Skin of body (tissue), 2 donors: ENCODE data around the gene PKN1. TPM values are rescaled to one million over a fixed set of nuclear protein-coding genes. Genes with fewer than 3 reads are reported as not detected.
A peak's percentile ranks its signal among the peaks of the same experiment; 100 is the strongest.
"Not testable (repeated sequence)": the region's sequence is repeated elsewhere in the genome, so short reads cannot be mapped to it uniquely, and the experiment has no call there.

Source experiments
- DNase-seq: peaks from one replicate; lab custom pipeline; 2025; lab: John Stamatoyannopoulos, UW
- total RNA-seq: library from RNA; depleted of rRNA; stranded (reverse); fragments of >200 nt; gene quantifications from one replicate; pipeline ENCODE4 v1.2.3, GENCODE V29; 2014

The PKN1 gene
- total RNA-seq, 1 donor from 2014 or later, result 32.3 TPM

DNA sequence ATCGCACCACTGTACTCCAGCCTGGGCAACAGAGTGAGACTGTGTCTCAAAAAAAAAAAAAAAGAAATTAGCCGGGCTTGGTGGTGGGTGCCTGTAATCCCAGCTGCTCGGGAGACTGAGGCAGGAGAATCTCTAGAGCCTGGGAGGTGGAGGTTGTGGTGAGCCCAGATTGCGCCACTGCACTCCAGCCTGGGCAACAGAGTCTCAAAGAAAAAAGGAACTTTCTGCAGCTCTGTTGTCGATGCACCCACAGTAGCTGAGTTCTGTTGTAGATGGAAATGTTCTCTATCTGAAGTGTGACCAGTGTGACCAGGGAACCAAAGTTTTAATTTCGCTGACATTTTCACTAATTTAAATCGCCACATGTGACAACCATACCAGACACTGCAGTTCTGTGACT is 29.3 kb downstream of the PKN1 start:
- not testable (repeated sequence) for DNase-seq

DNA sequence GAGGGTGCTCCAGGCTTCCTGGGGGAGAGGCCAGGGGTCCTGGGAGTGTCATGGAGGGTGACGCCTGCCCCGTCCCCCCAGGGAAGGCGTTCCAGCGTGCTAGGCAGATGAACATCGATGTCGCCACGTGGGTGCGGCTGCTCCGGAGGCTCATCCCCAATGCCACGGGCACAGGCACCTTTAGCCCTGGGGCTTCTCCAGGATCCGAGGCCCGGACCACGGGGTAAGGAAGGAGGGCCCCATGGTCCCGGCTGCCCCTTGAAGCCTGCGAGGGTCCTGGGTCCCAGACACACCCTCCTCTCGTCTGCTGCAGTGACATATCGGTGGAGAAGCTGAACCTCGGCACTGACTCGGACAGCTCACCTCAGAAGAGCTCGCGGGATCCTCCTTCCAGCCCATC is 30.6 kb downstream of the PKN1 start:
- DNase-seq, result no peak

DNA sequence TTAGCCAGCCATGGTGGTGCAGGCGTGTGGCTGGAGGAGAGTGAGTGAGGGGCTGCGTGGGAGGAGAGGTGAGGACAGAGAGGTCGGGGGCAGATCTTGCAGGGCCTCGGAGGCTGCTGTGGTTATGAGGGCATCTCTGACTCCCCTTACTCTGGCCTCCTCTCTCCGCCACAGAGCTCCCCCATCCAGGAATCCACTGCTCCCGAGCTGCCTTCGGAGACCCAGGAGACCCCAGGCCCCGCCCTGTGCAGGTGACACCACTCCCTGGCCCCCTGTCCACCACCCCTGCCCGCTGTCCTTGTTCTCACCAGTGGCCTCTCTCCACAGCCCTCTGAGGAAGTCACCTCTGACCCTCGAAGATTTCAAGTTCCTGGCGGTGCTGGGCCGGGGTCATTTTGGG is 34.3 kb downstream of the PKN1 start:
- DNase-seq, result no peak

DNA sequence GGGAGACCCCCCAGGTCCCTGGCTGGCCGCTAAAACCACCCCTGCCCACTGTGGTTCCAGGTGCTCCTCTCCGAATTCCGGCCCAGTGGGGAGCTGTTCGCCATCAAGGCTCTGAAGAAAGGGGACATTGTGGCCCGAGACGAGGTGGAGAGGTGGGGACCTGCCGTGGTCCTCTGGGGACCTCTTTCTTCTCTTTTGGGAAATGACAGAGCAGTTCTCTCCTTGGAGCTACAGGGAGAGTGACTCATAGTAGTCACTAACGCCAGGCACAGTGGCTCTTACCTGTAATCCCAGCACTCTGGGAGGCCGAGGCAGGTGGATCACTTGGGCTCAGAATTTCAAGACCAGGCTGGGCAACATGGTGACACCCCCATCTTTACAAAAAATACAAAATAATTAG is 34.7 kb downstream of the PKN1 start:
- no peak for DNase-seq

DNA sequence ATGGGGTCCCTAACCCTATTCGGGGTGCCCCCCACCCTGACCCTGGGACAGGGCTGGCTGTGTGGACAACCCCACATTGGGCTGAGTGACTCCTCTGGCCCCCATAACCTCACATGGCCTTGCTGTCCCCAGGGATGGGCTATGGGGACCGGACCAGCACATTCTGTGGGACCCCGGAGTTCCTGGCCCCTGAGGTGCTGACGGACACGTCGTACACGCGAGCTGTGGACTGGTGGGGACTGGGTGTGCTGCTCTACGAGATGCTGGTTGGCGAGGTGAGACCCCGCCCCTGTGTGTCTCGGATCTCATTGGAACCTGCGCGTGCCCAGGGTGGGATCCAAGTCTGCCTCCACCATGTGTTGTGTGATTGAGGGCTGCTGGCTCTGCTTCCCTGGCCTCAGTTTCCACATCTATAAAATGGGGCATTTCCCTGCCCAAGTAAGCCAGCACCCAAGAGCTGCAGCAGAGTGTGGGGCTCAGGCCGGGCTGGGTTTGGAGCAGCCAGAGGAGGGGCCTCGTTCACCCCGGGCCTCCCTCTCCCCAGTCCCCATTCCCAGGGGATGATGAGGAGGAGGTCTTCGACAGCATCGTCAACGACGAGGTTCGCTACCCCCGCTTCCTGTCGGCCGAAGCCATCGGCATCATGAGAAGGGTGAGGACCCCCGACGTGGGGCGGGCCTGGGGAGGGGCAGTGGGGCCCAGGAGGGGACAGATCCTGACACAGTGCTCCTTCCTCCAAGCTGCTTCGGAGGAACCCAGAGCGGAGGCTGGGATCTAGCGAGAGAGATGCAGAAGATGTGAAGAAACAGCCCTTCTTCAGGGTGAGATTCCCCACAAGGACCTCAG is 37.1 kb downstream of the PKN1 start:
- no peak for DNase-seq

DNA sequence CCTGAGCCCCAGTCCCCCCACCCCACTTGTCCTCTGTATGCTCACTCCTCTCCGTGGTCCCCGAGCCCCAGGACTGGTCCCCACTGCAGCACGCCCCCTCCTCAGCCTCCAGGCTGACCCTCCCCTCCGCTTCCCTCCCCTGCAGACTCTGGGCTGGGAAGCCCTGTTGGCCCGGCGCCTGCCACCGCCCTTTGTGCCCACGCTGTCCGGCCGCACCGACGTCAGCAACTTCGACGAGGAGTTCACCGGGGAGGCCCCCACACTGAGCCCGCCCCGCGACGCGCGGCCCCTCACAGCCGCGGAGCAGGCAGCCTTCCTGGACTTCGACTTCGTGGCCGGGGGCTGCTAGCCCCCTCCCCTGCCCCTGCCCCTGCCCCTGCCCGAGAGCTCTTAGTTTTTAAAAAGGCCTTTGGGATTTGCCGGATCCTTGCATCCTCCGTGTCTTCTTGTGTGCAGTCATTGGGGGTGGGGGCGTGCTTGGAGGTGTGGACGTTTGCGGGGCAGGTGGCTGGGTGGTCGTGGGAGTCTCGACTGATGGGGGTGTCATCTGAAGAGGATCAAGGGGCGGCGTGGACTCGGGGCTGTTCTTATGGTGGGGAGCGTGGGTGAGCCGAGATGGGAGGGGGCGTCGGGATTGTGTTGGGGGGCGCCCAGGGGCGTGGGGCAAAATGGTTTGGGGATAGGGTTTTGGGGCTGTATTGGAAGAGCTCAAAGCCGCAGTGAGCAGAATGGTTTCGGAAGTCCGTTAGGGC is 38.5 kb downstream of the PKN1 start:
- no peak for DNase-seq

DNA sequence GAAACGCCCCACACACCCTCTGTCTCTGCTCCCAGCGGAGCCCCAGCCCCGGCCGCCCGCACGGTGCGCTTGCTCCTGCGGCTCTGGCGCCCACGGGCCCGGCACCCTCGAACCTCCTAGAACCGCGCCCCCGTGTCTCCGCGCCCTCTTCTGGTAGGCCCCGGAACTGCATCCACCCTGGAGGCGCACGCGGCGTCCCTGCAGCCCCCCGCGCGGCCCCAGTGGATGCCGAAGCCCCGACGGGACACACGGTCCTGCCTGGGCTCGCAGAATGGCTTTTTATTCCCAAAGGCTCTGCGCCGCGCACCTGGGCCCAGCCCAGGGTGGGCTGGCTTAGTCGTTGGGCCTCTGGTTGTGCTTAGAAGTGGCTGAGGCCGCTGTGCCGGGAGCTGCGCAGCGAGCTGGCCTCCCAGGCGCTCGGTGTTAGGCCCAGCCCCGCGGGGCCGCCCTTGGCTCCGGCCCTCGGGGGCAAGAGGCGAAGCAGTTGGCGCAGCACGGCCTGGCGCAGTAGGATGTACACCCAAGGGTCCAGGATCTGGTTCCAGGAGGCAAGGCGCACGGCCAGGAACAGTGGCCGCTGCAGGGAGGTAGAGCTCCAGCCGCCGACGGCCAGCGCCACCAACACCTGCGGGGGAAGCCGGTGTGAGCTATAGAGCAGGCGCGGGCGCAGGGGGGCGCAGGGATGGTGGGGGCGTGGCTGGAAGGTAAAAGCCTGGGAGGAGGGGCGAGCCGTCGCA is 39.3 kb downstream of the PKN1 start:
- peak; percentile 22 for DNase-seq

DNA sequence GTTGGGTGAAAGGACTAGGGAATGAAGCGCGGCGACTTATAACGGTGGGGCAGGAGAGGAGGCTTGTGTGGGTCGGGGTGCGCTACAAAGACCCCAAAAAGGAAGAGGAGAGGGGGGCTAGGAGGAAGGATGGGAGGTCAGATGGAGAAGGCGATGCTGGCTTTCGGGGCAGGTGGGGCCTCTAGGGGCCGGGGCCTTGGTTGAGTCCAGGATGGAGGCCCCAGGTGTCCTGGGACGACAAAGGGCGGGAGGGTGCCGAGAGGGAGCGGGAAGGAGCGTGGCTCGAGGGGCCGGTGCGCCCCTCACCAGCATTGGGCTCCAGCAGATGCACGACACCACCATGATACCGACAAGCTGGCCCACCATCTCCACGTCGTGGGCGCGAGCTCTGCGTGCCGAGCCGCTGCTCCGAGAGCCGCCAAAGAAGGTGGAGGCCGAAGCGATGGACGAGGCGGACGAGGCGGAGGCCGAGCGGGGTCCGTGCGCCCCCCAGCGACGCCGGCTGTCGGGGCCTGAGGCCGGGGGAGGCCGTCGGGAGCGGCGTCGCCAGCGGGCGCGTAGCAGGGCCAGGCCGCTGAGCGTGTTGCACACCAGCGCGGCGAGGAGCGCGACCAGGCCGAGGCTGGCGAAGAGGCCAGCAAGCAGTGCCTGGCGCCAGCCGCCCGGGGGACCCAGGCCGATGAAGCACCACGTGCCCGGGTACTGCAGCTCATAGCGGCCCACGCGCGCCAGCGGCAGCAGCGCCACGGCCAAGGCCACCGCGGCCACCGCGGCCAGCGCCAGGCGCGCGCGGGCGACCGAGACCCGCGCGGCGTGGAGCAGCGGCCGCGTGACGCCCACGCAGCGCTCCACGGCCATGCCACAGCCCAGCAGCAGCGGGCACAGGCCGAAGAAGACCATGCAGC is 40.2 kb downstream of the PKN1 start:
- DNase-seq, result no peak

DNA sequence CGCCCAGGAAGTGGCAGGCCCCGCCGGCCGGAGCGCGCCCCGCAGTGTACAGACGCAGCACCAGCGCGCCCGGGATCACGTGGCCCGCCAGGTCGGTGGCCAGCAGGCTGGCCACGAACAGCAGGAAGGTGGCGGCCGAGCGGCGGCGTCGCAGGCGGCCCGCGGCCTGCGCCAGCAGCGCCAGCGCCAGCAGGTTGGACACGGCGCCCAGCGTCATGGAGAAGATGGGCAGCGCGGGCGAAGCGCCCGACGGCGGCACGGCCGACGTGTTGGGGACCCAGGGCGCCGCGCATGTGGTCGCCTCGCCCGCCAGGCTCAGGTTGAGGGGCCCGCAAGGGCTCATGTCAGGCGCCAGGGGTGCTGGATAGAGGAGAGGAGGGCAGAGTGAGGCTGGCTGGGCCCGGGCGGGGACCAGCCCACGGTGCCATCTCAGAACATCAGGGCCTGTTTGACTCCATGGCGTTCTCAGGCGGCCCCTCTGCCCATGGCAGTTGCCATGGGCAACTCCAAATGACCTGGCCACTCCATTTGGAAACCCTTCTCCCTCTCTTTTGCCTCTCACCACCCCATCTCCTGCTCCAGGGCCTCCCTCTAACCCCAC is 41.0 kb downstream of the PKN1 start:
- no peak for DNase-seq

DNA sequence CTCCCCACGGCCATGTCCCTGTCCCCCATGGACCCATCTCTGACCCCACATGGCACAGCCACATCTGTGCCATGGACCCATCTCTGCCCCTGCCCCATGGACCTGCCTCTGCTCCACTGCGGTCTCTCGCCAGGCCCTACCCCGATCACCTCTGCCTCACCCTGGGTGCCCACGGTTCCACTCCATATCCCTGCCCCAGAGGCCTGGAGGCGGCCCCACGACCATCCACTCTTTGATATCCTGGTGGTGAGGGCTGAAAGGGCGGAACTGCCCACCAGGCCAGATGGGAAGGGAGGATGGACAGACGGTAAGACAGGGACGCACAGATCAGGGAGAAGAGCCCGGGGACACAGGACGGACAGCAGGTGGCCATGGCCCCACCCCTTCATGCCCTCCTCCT is 41.7 kb downstream of the PKN1 start:
- DNase-seq, result no peak

DNA sequence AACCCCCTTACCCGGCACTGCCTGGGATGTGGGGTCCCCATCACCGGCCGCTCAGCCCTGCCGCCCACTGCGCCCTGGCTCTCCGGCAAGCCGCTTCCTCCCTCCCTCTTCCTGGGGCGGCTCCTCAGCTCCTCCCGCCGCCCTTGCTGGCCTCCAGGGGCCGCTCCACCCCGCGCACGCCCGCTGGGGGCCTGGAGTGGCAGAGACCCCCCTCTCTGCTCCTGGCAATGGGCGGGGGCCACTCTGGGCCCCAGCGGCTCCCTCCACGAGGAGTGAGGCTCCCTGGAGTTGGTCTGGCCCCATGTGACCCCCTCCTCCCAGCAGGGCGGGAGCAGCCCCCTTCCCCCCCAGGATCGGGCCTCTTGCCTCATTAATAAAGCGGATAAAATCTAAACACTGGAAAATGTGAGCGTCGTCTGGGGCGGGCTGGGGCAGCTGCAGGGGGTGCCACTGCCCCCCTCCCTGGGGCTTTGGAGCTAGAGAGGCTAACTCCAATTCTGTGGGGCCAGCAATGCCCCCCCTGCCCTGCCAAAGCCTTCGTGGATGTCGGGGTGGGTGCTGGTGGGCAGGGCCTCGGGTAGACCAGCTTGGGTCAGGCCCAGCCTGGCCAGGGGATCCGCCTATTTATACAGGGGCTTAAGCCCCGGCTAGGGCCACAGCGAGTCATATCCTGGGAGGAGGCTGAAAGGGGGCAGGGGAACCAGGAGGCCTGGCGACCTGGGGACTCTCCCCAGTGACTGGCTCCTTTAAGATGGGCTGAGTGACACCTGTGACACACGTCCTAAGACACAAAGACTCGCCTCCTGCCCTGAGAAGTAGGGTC is 42.4 kb downstream of the PKN1 start, which contains the start of gene PTGER1:
TSS of gene PTGER1 (minus strand) at position 104 of the 823 bp plus-strand sequence. CDS start 1,034 bp downstream, outside the sequence.
- DNase-seq, result no peak

DNA sequence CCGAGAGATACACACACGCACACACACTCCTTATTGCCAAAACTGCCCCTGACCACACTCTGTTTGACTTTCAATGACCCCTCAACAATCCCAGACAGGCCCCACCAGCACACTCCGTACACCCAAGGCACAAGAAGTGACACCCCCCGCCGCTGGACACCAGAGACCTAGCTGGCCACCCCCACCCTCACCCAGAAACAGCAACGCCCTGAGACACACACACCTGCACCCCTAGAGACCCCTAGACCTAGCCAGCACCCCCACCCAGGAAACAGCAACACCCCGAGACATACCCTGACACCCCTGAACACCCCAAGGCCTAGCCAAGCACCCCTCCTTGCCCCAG is 43.2 kb downstream of the PKN1 start:
- DNase-seq, result no peak

DNA sequence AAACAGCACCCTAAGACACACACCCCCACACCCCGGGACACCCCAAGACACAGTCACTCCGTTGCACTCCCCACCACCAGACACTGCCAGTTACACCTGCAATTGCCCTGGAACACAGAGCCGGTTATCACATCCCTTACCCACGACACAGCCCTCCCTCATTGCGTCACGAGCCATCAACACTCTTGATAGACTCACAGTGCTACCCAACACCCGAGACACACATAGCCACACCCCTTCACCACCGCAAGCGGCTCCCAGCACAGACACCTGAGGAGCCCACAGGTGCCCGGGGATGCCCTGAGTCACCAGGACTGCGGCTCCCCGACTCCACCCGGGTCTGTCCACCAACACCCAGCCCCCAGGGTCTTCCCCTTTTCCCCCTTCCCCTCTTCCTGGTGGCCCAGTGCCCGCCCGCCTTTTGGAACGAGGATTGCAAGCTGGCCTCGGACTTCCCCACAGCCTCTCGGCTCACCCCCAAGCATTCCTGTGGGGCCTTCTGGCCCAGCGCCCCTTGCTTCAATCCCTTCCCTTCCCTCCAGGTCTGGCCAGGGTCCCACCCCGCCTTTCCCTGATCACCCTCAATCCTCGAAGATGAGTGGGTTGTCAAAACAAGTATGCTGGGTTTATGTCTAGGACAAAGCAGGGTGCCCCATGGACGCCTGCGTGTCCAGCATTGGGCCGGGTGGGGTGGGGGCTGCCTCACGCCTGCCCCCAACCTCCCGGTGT is 43.7 kb downstream of the PKN1 start:
- no peak for DNase-seq

DNA sequence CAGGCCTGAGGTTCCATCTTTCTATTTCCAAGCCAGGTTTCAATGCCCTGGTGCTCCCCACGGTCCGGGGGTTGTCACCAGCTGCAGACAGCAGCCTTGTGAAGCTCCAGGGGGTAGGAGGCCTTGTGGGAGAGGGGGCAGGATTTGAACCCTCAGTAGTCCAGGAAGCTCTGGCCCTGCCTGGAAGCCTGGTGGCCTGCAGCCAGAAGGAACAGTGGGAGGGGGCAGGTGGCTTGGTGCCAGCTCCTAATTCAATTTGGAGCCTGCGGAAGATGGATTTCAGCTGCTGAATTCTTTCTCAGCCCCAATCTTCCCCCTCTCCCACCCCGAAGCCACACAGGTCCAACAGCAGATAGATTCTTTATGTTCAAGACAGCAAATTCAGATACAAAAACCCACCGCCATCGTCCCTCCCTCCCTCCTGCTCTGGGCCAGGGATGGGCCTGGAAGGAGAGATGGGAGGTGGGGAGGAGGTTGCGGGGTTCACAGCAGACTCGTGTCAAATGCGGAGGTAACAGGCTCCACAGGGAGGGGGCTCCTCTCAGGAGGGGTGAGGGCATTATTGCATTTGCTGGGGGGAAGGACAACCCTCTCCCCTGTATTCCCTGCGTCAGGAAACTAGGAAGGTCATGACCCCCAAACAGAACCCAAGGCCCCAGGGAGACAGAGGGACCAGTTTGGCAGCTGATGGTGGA is 44.5 kb downstream of the PKN1 start:
- no peak for DNase-seq

DNA sequence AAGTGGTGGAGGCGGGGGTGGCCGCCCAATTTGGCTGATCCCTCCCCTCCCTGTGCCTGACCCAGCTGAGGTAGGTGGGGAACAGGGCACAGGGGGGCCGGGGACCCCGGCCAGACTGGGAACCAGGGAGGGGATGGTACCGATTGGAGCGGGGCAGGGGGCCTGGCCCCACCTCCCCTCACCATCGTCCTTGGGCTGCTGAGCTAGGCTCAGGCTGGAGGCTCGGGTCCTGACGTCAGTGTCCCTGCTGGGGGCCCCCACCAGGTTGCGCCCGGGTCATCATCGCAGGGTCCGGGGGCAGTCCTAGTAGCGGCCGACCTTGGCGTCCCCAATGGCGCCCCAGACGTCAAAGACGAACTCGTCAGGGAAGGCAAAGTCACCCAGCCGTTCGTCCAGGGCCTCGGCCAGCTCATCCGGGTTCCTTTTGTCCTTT is 45.0 kb downstream of the PKN1 start:
- DNase-seq, result no peak

DNA sequence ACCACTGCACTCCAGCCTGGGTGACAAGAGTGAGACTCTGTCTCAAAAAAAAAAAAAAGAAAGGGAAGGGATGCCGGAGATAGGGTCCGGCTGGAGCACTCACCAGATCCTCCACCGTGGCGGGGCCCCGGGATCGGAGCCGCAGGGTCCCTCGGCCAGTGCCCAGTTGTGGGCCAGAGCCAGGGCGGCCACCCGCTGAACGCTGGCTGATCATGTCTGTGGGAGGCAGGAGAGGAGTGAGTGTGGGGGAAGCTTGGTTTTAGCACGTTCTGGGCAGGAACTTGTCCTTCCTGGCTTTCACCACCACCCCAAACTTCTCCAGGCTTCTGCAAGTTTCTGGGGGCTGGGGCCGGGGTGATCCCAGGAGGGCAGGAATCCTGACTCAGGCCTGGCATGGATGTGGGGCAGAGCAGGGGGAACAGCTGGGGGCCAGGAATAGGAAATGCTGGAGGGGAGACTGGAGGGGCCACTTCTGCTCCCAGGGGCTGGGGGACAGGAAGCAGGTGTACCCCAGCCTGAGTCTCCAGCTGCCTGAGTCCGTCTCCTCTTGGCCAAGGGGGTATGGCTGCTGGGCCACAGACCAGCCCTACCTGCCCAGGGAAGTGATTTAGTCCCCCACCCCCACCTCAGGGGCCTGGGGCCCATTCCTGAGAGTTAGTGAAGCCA is 46.3 kb downstream of the PKN1 start:
- DNase-seq, result no peak

DNA sequence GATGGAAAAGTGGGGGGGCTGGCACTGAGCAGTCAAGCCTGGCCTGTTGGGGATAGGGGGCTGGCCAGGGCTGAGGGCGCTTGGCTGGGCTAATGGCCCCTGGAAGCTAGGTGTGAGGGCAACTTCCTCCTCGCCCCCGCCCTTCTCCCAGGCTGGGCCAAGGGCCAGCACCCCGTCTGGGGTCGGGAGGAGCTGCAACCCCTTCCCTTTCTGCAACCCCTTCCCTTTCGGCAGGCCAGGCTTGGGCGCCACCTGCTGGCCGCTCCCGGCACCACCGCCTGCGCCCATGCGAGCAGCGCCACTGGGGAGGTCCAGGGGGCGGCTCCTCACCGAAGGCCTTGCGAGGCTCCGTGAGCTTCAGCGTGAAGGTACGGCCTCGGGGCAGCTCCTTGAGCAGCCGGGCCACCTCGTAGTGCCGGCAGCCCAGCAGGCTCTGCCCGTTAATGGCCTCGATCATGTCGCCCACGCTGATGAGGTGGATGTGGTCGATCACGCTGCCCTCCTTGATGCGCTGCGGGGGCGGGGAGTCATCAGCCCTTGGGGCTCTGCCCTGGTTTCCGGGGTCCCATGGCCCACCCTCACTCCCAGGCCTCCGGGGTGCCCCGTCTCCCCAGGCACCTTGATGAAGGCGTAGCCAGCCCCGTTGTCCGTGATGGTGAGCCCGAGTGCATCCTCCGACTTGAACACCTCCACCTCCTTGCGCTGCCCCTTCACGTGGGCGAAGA is 47.0 kb downstream of the PKN1 start:
- DNase-seq, result no peak
